HG03439 (cell line): ENCODE measurements around the gene OPA1.

Experiments
- ATAC-seq: cut with Tn5 transposase; IDR thresholded peaks from one replicate; pipeline ENCODE4 v1.9.1; 2021; ENCODE audit warnings: mild to moderate bottlenecking, moderate library complexity; ENCODE audit not compliant: unreplicated experiment

OPA1 gene

DNA sequence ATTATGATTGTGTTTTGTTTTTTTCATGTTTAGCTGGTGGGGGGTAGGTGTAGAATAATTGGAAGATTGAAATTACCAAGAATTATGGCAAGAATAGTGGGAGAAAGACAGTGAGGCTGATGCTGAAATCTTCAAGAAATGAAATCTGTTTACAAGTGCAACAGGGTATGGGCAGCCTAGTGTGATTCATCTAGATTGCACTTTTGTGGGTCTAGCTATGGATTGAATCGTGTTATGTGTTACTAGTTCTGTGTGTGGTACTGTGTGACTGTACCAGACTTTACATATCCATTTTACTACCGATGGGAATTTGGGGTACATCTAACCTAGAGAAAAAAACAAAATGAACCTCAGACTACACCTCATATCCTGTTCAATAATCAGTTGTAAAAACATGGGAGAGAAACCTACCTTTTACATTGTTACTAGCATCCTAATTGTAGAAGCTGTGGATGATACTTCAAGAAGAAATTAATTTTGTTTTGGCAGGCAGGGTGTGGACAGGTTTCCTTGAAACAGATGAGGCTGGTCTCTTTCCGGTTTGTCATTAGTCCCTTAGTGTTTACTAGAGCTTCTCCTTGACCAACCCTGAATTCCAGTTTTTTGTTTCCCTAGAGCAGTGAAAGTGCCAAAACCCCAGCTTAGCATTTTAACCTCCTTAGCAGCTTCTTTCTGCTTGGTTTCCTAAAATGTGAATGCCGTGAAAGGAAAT is 47.9 kb downstream of the OPA1 start:
- ATAC-seq = no peak

DNA sequence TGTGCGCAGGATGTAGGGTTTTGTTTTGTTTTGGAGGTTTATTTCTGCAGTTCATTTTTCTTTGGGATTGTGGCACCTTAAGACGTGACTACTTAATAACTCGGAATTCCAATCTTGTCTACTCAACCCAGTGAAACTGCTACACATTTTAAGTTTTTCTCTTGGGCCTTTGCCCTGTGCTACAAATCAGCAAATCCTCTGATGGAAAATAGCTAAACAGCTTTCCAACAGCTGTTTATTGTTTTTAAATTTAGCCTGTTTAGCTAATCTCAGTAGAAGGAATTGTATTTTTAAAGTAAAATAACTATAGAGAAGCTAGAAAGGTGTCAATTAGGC is 48.4 kb downstream of the OPA1 start:
- ATAC-seq = no peak

GRCh38 chr3:193645806-193646205 is 52.8 kb downstream of the OPA1 start:
- no peak for ATAC-seq

- ATAC-seq = no peak
These were observed 55.6 kb downstream of the OPA1 start for GRCh38 chr3:193648542-193649076.

DNA sequence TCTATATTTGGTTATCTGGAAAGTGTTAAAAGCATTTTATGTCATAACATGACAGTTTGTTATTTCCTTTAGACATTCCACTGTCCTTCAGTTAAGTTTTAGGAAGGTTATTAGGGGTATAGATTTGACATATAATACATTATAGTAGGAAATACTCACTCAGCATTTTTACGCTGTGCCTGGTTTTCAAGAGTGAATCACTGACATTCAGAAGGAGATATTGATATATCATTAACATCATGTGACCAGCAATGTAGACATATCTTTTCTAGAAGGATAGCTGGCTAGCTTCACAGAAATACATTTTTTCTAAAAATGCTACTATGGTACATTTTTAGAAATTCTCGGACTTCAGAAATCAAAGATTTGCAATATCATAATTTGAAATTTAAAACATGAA is 57.6 kb downstream of the OPA1 start:
- no peak for ATAC-seq

- ATAC-seq = no peak
These were observed 62.9 kb downstream of the OPA1 start for GRCh38 chr3:193655831-193656433.

GRCh38 chr3:193656445-193656844 is 63.4 kb downstream of the OPA1 start:
- ATAC-seq = no peak

DNA sequence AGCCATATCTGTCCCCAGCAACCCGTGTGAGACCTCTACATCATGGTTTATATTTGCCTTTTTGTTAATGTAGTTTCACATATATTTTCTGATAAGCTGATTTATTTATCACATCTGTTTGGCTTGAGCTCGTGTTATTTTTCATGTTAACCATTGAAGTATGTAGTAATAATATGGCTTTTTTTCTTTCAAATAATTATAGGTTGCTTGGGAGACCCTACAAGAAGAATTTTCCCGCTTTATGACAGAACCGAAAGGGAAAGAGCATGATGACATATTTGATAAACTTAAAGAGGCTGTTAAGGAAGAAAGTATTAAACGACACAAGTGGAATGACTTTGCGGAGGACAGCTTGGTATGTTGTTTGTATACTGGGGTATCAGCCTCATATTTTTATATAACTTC is 63.9 kb downstream of the OPA1 start:
- ATAC-seq = no peak

GRCh38 chr3:193660171-193660570 is 67.2 kb downstream of the OPA1 start:
- no peak for ATAC-seq

DNA sequence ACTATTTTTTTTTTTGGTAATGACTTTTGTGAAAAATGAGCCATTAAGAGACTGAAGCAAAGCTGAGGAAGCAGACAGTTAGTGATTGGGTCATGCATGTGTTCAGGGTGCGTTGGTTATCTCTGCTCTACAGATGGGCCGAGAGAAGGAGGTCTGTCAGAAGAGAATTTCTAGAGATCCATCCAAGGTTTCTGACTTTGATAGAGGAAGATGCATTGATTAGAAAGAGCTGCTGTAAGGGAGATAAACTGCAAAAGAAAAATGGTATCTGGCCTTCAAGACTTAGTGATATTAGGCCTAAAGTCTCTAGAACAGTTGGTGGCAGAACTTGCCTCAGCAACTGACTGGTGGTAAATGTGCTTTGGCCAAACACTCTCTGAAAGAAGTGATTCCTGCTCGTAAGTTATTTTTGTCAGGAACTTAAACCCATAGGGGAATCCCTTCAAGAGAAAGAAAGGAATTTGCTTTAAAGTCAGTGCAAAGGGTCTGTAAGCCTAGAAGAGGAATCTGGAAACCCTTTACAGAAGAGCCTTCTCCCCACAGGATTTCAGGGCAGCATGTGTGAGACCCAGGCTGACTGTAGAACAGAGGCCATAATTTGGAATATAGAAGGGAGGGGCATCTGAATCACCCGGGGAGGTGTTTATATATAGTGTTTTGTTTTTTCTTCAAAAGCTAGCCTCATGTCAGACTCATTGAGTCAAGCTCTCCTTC is 67.8 kb downstream of the OPA1 start:
- ATAC-seq = no peak

DNA sequence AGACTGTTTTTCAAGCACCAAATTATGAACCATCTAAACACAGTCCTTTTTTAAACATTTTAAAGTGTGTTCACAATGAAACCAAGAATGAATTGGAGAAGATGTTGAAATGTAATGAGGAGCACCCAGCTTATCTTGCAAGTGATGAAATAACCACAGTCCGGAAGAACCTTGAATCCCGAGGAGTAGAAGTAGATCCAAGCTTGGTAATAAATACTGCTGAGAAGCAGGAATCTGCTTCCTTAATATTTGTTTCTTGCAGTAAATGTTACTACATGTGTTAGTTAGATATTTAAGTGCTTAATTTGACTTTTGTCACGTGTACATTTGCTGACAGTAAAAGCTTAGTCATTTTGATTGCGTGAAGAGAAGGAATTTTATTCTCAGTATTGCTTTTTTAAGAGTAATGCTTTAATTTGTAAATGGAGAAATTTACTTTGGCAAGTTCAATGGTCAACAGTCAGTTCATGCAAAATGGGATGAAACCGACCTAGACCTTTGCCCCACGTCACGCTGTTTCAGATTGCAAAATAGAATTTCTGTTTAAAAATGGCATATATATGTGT is 69.8 kb downstream of the OPA1 start:
- ATAC-seq = no peak

DNA sequence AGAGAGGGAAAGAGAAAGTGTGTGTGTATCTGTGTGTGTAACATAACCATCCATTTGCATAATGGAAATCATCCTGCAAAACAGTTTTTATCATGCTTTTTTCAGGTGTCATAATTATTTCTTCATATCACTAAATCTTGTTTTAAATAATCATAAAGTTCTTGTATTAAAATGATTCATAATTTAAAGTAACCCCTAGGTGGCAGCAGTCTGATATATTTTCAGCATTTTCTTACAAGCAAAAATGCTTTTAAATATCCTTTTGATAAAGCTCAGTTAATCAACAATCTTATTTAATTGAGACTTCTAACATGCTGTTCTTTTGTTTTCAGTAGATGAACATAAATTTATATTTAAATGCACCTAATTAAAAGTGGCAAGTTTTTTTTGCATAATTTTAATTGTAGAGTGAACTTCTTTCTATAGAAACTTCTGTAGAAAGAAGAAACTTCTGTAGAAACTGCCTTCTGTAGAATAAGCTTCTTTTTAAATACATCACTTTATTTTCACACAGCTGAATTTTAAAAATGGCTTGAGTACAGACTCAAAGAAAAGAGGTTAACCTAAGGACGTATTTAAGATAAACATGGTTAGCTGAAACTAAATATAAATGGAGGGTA is 72.5 kb downstream of the OPA1 start:
- no peak for ATAC-seq

DNA sequence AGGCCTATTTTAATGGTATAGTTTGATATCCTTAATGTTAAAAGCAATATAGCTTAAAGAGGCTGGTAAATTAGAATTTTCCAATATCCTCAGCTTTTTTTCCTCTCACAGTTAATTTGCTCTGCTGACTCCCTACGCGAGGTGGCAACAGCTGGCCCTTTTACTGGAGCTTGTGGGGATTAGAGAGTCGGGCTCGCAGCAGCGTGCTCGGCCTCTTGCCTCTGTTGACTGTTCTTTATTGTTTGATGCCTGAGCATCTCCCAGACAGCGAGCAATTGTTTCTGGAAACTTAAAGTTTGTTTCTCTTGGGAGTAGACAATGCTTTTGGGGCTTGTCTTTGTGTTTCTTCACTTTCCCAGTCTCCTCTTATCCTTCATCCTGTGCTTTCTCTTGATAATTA is 80.8 kb downstream of the OPA1 start:
- ATAC-seq = no peak

- ATAC-seq = no peak
These were observed 81.7 kb downstream of the OPA1 start for GRCh38 chr3:193674714-193675113.

GRCh38 chr3:193677734-193678133 is 84.7 kb downstream of the OPA1 start:
- no peak for ATAC-seq

DNA sequence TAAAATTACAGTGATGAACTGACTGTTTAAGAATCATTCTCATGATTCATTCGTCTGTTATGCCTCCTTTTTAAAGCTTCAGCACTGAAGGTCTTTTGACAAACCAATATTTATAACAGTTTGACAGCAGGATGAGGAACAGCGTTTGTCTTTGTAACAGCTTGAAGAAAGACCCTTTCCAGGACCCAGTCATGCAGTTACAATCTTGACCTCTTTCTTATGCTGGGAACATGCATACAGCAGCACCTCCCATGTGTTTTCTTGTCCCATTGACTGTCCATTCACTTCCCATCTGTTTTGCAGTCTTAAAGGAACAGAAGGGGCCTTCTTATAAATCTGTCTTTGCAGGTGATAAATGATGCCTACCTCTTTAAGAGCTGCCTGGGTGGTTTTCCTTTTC is 87.2 kb downstream of the OPA1 start:
- ATAC-seq = no peak

DNA sequence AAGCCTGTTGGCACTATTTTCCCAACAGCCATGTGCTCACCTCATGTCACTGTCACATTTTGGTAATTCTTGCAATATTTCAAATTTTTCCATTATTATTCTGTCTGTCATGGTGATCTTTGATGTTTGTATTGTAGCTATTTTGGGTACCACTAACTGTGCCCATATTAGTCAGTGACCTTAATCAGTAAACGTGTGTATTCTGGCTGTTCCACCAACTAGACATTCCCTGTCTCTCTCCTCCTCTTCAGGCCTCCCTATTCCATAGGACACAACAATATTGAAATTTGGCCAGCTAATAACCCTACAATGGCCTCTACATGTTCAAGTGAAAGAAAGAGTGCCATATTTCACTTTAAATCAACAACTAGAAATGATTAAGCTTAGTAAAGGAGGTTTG is 88.6 kb downstream of the OPA1 start:
- no peak for ATAC-seq

GRCh38 chr3:193686665-193687483 is 93.9 kb downstream of the OPA1 start:
- ATAC-seq = no peak

DNA sequence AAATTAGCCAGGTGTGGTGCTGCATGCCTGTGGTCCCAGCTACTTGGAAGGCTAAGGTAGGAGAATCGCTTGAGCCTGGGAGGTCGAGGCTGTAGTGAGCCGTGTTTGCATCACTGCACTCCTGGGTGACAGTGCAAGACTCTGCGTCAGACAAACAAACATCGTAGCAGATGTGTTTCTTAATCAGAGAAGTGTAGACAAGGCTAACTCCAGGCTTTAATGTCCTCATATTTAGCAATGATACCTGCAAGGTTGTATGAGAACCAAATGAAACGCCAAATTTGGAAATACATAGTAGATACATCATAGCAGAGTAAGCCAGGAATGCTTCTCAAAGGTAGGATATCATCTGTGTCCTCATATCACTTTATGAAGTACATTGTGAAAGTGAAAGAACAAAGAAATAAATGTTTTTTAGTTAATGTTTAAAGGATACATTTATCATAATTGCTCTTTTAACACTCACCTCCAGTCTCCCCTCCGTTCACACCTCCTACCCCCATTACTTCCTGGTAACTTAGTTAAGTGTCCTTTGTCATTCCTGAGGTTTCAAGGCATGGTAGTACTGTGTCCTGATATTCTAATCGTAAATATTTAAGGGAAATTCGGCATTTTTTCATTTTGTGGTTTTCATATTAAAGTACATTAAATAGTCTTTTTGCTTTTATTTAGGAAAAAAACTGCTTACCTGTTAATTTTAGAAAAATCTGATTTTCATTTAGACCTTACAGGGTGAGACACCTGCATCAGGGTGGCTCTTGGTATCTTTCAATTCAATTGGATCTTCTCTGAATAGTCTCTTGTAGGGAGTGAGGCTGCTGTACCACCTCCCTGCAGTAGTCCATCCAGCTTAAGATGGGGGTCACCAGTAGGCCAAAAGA is 96.1 kb downstream of the OPA1 start:
- no peak for ATAC-seq

DNA sequence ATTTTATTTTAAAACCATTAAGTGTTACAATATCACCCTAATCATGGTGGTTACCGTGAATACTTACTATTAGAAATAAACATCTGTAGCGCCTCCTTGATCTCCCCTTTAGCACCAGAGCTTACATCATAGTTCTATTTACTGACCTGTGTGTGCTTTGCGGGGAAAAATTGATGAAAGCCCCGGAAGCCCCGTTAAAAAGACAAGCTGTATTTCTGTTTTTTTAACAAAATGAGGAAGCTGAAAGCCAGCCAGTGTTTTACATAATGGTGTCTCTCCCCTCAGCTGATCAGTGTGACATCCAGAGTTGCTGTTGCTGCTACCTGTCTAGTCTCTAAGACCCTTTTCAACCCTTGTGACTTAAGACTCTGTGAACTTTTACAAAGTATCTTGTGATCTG is 100.8 kb downstream of the OPA1 start:
- ATAC-seq = no peak
